ENCODE measurements around the gene RUVBL2. TPM values are rescaled to one million over a fixed set of nuclear protein-coding genes. Genes with fewer than 3 reads are reported as not detected.

Gene RUVBL2
- total RNA-seq, 1 experiment from 2014 or later = 170 TPM

- H3K27me3 ChIP-seq (ENCODE audit: control insufficient read depth, insufficient read depth, low read length) = no peaks in the 10 kb centered on the region
- H3K27ac ChIP-seq (ENCODE audit: low read length) = peak overlapping the region; percentile 14
- no TSS peak for BruUV-seq (replicated peaks)
- POLR2A ChIA-PET = interaction anchor here (0.5 kb wide), 2 partner anchors 9 to 125 kb away, joined by 3 to 7 read pairs; no protein-coding TSS in a partner anchor
- H3K9me3 ChIP-seq (ENCODE audit: control insufficient read depth, insufficient read depth, low read depth, low read length) = no peaks in the 10 kb centered on the region
- intact Hi-C loops (cut with micrococcal nuclease; ENCODE audit: unreplicated experiment) (loop anchor here (10.0 kb wide), 1 partner anchor 185 kb away; no protein-coding TSS in a partner anchor), in situ Hi-C loops (cut with HindIII; ENCODE audit: low pct_unique_long_range_greater_than_20kb, low sequenced_read_pairs) (no loop called here)
- CTCF ChIA-PET = interaction anchor here (0.5 to 1.4 kb wide), 13 partner anchors 8 to 254 kb away, joined by 3 to 11 read pairs (median 5); partner anchors contain the start of genes DHDH, GYS1 and RUVBL2
- DNase-seq (ENCODE audit: low read depth, low spot score) = no peak
- peaks cover 13% of the 10 kb centered on the region; the same call in 1 of the 2 replicates for H3K4me1 ChIP-seq (ENCODE audit: control insufficient read depth, insufficient read depth, low read length)
- peak overlapping the region; percentile 14 to 45 for H3K4me3 ChIP-seq (ENCODE audit: low read depth in 2 of 2, low read length in 2 of 2)
- H3K36me3 ChIP-seq (ENCODE audit: control insufficient read depth, insufficient read depth, low read length) = peaks cover 2% of the 10 kb centered on the region
- TF ChIP-seq TCF7L2 (IDR thresholded peaks at IDR 0.05; ENCODE audit: low read depth, low read length) (no peak), POLR2AphosphoS5 (IDR thresholded peaks at IDR 0.05; ENCODE audit: low read depth, low read length) (no peak), SIN3A (IDR thresholded peaks at IDR 0.05; ENCODE audit: borderline replicate concordance, insufficient read depth, low read depth, low read length) (no peak), REST (IDR thresholded peaks at IDR 0.05; ENCODE audit: insufficient read depth in 1 of 2, low read depth in 2 of 2, low read length in 1 of 2) (no peak), CTCF (IDR thresholded peaks at IDR 0.05) (no peak)
- peak; percentile 46 for ATAC-seq
Measured at GRCh38 chr19:48970139-48970766, 23.4 kb upstream of the RUVBL2 start.

- ChIA-PET CTCF (interaction anchor here (0.5 to 1.4 kb wide), 14 partner anchors 9 to 255 kb away, joined by 3 to 11 read pairs (median 5); partner anchors contain the start of genes DHDH, GYS1 and RUVBL2), POLR2A (interaction anchor here (0.5 kb wide), 1 partner anchor 10 kb away, joined by 3 read pairs; no protein-coding TSS in a partner anchor)
- BruUV-seq (replicated peaks) = no TSS peak
- DNase-seq (ENCODE audit: low read depth, low spot score) (no peak), ATAC-seq (peak; percentile 86)
- H3K27me3 ChIP-seq (ENCODE audit: control insufficient read depth, insufficient read depth, low read length) = no peaks in the 10 kb centered on the region
- intact Hi-C loops (cut with micrococcal nuclease; ENCODE audit: unreplicated experiment) (loop anchor here (10.0 kb wide), 1 partner anchor 186 kb away; no protein-coding TSS in a partner anchor), in situ Hi-C loops (cut with HindIII; ENCODE audit: low pct_unique_long_range_greater_than_20kb, low sequenced_read_pairs) (no loop called here)
- peak overlapping the region; percentile 14 to 45 for H3K4me3 ChIP-seq (ENCODE audit: low read depth in 2 of 2, low read length in 2 of 2)
- peaks cover 13% of the 10 kb centered on the region; the same call in 1 of the 2 replicates for H3K4me1 ChIP-seq (ENCODE audit: control insufficient read depth, insufficient read depth, low read length)
- TF ChIP-seq CTCF (IDR thresholded peaks at IDR 0.05) (peak; percentile 91), TCF7L2 (IDR thresholded peaks at IDR 0.05; ENCODE audit: low read depth, low read length) (no peak)
- H3K9me3 ChIP-seq (ENCODE audit: control insufficient read depth, insufficient read depth, low read depth, low read length) = no peaks in the 10 kb centered on the region
- H3K36me3 ChIP-seq (ENCODE audit: control insufficient read depth, insufficient read depth, low read length) = peaks cover 2% of the 10 kb centered on the region
- H3K27ac ChIP-seq (ENCODE audit: low read length) = no peak overlapping the region
Measured at GRCh38 chr19:48970923-48971395, 22.7 kb upstream of the RUVBL2 start.
